Measurements from ENCODE around the gene FAM184B.

The FAM184B gene

GRCh38 chr4:17805580-17806155 is 24.2 kb upstream of the FAM184B start:
- Histone ChIP-seq H3K14ac (ENCODE audit: low read length) (no peak overlapping the region), H3K23ac (ENCODE audit: low read depth, low read length, poor library complexity) (no peak overlapping the region), H2BK15ac (ENCODE audit: low read length) (no peak overlapping the region), H3K36me3 (replicated peaks in 1 of 2; ENCODE audit: control insufficient read depth in 2 of 2, insufficient read depth in 2 of 2, low read length in 2 of 2) (peaks cover 13 to 86% of the 10 kb centered on the region in 2 donors), H3K27ac (replicated peaks; ENCODE audit: low read length) (no peak overlapping the region), H2BK12ac (ENCODE audit: low read length) (no peak overlapping the region), H2AK5ac (ENCODE audit: low read depth, low read length) (no peak overlapping the region), H3K18ac (ENCODE audit: low read length) (no peak overlapping the region), H3K4ac (ENCODE audit: low read length) (no peak overlapping the region), H3K9ac (ENCODE audit: low read depth, low read length, poor library complexity) (no peak overlapping the region), H2AFZ (ENCODE audit: low read length) (no peak overlapping the region), H3K27me3 (ENCODE audit: control insufficient read depth in 3 of 3, insufficient read depth in 3 of 3, low read depth in 1 of 3, low read length in 3 of 3) (no peaks in the 10 kb centered on the region), H3K4me3 (ENCODE audit: low read length in 2 of 2) (no peak overlapping the region), H2BK120ac (ENCODE audit: low read depth, low read length) (no peak overlapping the region), H4K91ac (ENCODE audit: low read depth, low read length, poor library complexity) (no peak overlapping the region), H3K9me3 (replicated peaks in 1 of 2; ENCODE audit: control insufficient read depth in 2 of 2, insufficient read depth in 1 of 2, low read depth in 1 of 2, low read length in 2 of 2) (no peaks in the 10 kb centered on the region), H3K79me1 (ENCODE audit: low read depth, low read length) (peaks cover 4% of the 10 kb centered on the region), H2BK5ac (ENCODE audit: low read length) (no peak overlapping the region), H3K4me2 (ENCODE audit: insufficient read depth, low read length, poor library complexity, severe bottlenecking) (no peak overlapping the region), H3K4me1 (ENCODE audit: control insufficient read depth in 2 of 2, insufficient read depth in 1 of 2, low read depth in 1 of 2, low read length in 2 of 2) (peaks cover 0 to 11% of the 10 kb centered on the region in 2 donors), H4K8ac (ENCODE audit: low read depth, low read length) (no peak overlapping the region)
- DNase-seq (ENCODE audit: low spot score) = no peak
- no CpG with 5 or more reads among the region's 3 CpGs for WGBS, 2 donors (ENCODE audit: extremely low coverage in 2 of 2, insufficient read length in 2 of 2, insufficient replicate concordance in 1 of 2)

- no peak overlapping the region for H3K4me3 ChIP-seq (ENCODE audit: low read length in 2 of 2)
- peaks cover 2 to 93% of the 10 kb centered on the region in 2 donors for H3K36me3 ChIP-seq (replicated peaks in 1 of 2; ENCODE audit: control insufficient read depth in 2 of 2, insufficient read depth in 2 of 2, low read length in 2 of 2)
- no peak overlapping the region for H3K9ac ChIP-seq (ENCODE audit: low read depth, low read length, poor library complexity)
- H3K4me2 ChIP-seq (ENCODE audit: insufficient read depth, low read length, poor library complexity, severe bottlenecking) = no peak overlapping the region
- no peak overlapping the region for H4K91ac ChIP-seq (ENCODE audit: low read depth, low read length, poor library complexity)
- no peaks in the 10 kb centered on the region for H3K27me3 ChIP-seq (ENCODE audit: control insufficient read depth in 3 of 3, insufficient read depth in 3 of 3, low read depth in 1 of 3, low read length in 3 of 3)
- no peak overlapping the region for H4K8ac ChIP-seq (ENCODE audit: low read depth, low read length)
- no peak overlapping the region for H2AFZ ChIP-seq (ENCODE audit: low read length)
- H3K18ac ChIP-seq (ENCODE audit: low read length) = no peak overlapping the region
- H3K4me1 ChIP-seq (ENCODE audit: control insufficient read depth in 2 of 2, insufficient read depth in 1 of 2, low read depth in 1 of 2, low read length in 2 of 2) = no peaks in the 10 kb centered on the region
- no peak overlapping the region for H2BK12ac ChIP-seq (ENCODE audit: low read length)
- no peak overlapping the region for H2BK15ac ChIP-seq (ENCODE audit: low read length)
- no peak overlapping the region for H2BK5ac ChIP-seq (ENCODE audit: low read length)
- H3K14ac ChIP-seq (ENCODE audit: low read length) = no peak overlapping the region
- no peak for DNase-seq (ENCODE audit: low spot score)
- no peak overlapping the region for H3K27ac ChIP-seq (replicated peaks; ENCODE audit: low read length)
- no peak overlapping the region for H2BK120ac ChIP-seq (ENCODE audit: low read depth, low read length)
- no peak overlapping the region for H2AK5ac ChIP-seq (ENCODE audit: low read depth, low read length)
- no peaks in the 10 kb centered on the region for H3K9me3 ChIP-seq (replicated peaks in 1 of 2; ENCODE audit: control insufficient read depth in 2 of 2, insufficient read depth in 1 of 2, low read depth in 1 of 2, low read length in 2 of 2)
- no CpG with 5 or more reads among the region's 1 CpG for WGBS, 2 donors (ENCODE audit: extremely low coverage in 2 of 2, insufficient read length in 2 of 2, insufficient replicate concordance in 1 of 2)
- peaks cover 1% of the 10 kb centered on the region for H3K79me1 ChIP-seq (ENCODE audit: low read depth, low read length)
- H3K23ac ChIP-seq (ENCODE audit: low read depth, low read length, poor library complexity) = no peak overlapping the region
- no peak overlapping the region for H3K4ac ChIP-seq (ENCODE audit: low read length)
Observed at GRCh38 chr4:17797808-17798207, 16.4 kb upstream of the FAM184B start.

- no peak overlapping the region for H3K4me2 ChIP-seq (ENCODE audit: insufficient read depth, low read length, poor library complexity, severe bottlenecking)
- H3K27ac ChIP-seq (replicated peaks; ENCODE audit: low read length) = no peak overlapping the region
- H2BK15ac ChIP-seq (ENCODE audit: low read length) = no peak overlapping the region
- no peak overlapping the region for H3K18ac ChIP-seq (ENCODE audit: low read length)
- no peak overlapping the region for H3K4me3 ChIP-seq (ENCODE audit: low read length in 2 of 2)
- H2AK5ac ChIP-seq (ENCODE audit: low read depth, low read length) = no peak overlapping the region
- no peak overlapping the region for H3K4ac ChIP-seq (ENCODE audit: low read length)
- DNase-seq (ENCODE audit: low spot score) = no peak
- no peak overlapping the region for H2BK5ac ChIP-seq (ENCODE audit: low read length)
- H4K91ac ChIP-seq (ENCODE audit: low read depth, low read length, poor library complexity) = no peak overlapping the region
- no CpG with 5 or more reads among the region's 1 CpG for WGBS, 2 donors (ENCODE audit: extremely low coverage in 2 of 2, insufficient read length in 2 of 2, insufficient replicate concordance in 1 of 2)
- H3K79me1 ChIP-seq (ENCODE audit: low read depth, low read length) = peaks cover 1% of the 10 kb centered on the region
- no peaks in the 10 kb centered on the region for H3K27me3 ChIP-seq (ENCODE audit: control insufficient read depth in 3 of 3, insufficient read depth in 3 of 3, low read depth in 1 of 3, low read length in 3 of 3)
- H2BK120ac ChIP-seq (ENCODE audit: low read depth, low read length) = no peak overlapping the region
- H3K9ac ChIP-seq (ENCODE audit: low read depth, low read length, poor library complexity) = no peak overlapping the region
- H2AFZ ChIP-seq (ENCODE audit: low read length) = no peak overlapping the region
- no peak overlapping the region for H4K8ac ChIP-seq (ENCODE audit: low read depth, low read length)
- H3K23ac ChIP-seq (ENCODE audit: low read depth, low read length, poor library complexity) = no peak overlapping the region
- no peak overlapping the region for H3K14ac ChIP-seq (ENCODE audit: low read length)
- peaks cover 0 to 6% of the 10 kb centered on the region in 2 donors for H3K9me3 ChIP-seq (replicated peaks in 1 of 2; ENCODE audit: control insufficient read depth in 2 of 2, insufficient read depth in 1 of 2, low read depth in 1 of 2, low read length in 2 of 2)
- peaks cover 2 to 68% of the 10 kb centered on the region in 2 donors for H3K36me3 ChIP-seq (replicated peaks in 1 of 2; ENCODE audit: control insufficient read depth in 2 of 2, insufficient read depth in 2 of 2, low read length in 2 of 2)
- no peak overlapping the region for H2BK12ac ChIP-seq (ENCODE audit: low read length)
- no peaks in the 10 kb centered on the region for H3K4me1 ChIP-seq (ENCODE audit: control insufficient read depth in 2 of 2, insufficient read depth in 1 of 2, low read depth in 1 of 2, low read length in 2 of 2)
Observed at GRCh38 chr4:17794730-17795129, 13.3 kb upstream of the FAM184B start.

- H2BK12ac ChIP-seq (ENCODE audit: low read length) = no peak overlapping the region
- H3K4me1 ChIP-seq (ENCODE audit: control insufficient read depth in 2 of 2, insufficient read depth in 1 of 2, low read depth in 1 of 2, low read length in 2 of 2) = no peaks in the 10 kb centered on the region
- H3K36me3 ChIP-seq (replicated peaks in 1 of 2; ENCODE audit: control insufficient read depth in 2 of 2, insufficient read depth in 2 of 2, low read length in 2 of 2) = peaks cover 0 to 11% of the 10 kb centered on the region in 2 donors
- no peak overlapping the region for H3K4ac ChIP-seq (ENCODE audit: low read length)
- no peak overlapping the region for H2BK5ac ChIP-seq (ENCODE audit: low read length)
- no peaks in the 10 kb centered on the region for H3K27me3 ChIP-seq (ENCODE audit: control insufficient read depth in 3 of 3, insufficient read depth in 3 of 3, low read depth in 1 of 3, low read length in 3 of 3)
- H3K18ac ChIP-seq (ENCODE audit: low read length) = no peak overlapping the region
- no peak overlapping the region for H3K4me3 ChIP-seq (ENCODE audit: low read length in 2 of 2)
- H2AK5ac ChIP-seq (ENCODE audit: low read depth, low read length) = no peak overlapping the region
- no peak overlapping the region for H3K14ac ChIP-seq (ENCODE audit: low read length)
- no peaks in the 10 kb centered on the region for H3K79me1 ChIP-seq (ENCODE audit: low read depth, low read length)
- H3K4me2 ChIP-seq (ENCODE audit: insufficient read depth, low read length, poor library complexity, severe bottlenecking) = no peak overlapping the region
- peaks cover 0 to 6% of the 10 kb centered on the region in 2 donors for H3K9me3 ChIP-seq (replicated peaks in 1 of 2; ENCODE audit: control insufficient read depth in 2 of 2, insufficient read depth in 1 of 2, low read depth in 1 of 2, low read length in 2 of 2)
- no peak overlapping the region for H2AFZ ChIP-seq (ENCODE audit: low read length)
- no peak overlapping the region for H4K8ac ChIP-seq (ENCODE audit: low read depth, low read length)
- H2BK120ac ChIP-seq (ENCODE audit: low read depth, low read length) = no peak overlapping the region
- no peak for DNase-seq (ENCODE audit: low spot score)
- no peak overlapping the region for H2BK15ac ChIP-seq (ENCODE audit: low read length)
- no peak overlapping the region for H4K91ac ChIP-seq (ENCODE audit: low read depth, low read length, poor library complexity)
- no peak overlapping the region for H3K23ac ChIP-seq (ENCODE audit: low read depth, low read length, poor library complexity)
- no peak overlapping the region for H3K9ac ChIP-seq (ENCODE audit: low read depth, low read length, poor library complexity)
- H3K27ac ChIP-seq (replicated peaks; ENCODE audit: low read length) = no peak overlapping the region
Observed at GRCh38 chr4:17788956-17789355, 7.5 kb upstream of the FAM184B start.
